Esophagus muscularis mucosa (tissue), 4 donors: Measurements from ENCODE around the gene C1orf94. TPM values are rescaled to one million over a fixed set of nuclear protein-coding genes. Genes with fewer than 3 reads are reported as not detected.

Source experiments
- DNase-seq: peaks from one replicate; pipeline ENCODE4 v3.0.0-alpha.2; 2017; ENCODE audit errors: extremely low spot score
- H3K27ac ChIP-seq, 4 donors: fragments of 200-600 bp; sonication (generic); replicated peaks in 1 of 4; 1 replicate in 3 of 4; 2 replicates in 1 of 4; pipeline ENCODE4 v1.5.1; 2016 to 2019; ENCODE audit warnings: mild to moderate bottlenecking in 1 of 4
- H3K27me3 ChIP-seq, 4 donors: fragments of 200-600 bp; sonication (generic); one replicate each; pipeline versions ENCODE4 v1.5.1 to v1.6.0; 2016 to 2019
- H3K36me3 ChIP-seq, 4 donors: fragments of 200-600 bp; sonication (generic); one replicate each; pipeline ENCODE4 v1.5.1; 2016 to 2019
- H3K4me1 ChIP-seq, 4 donors: fragments of 200-600 bp; sonication (generic); one replicate each; pipeline ENCODE4 v1.5.1; 2016 to 2019
- H3K4me3 ChIP-seq, 4 donors: fragments of 200-600 bp; sonication (generic); 1 replicate in 2 of 4; 2 replicates in 2 of 4; pipeline ENCODE4 v1.5.1; 2016 to 2019; ENCODE audit warnings: mild to moderate bottlenecking in 4 of 4, moderate library complexity in 1 of 4
- H3K9me3 ChIP-seq, 4 donors: fragments of 200-600 bp; sonication (generic); 1 replicate in 3 of 4; 2 replicates in 1 of 4; pipeline ENCODE4 v1.5.1; 2016 to 2019
- CTCF ChIP-seq, 3 experiments: fragments of 200-600 bp in 2 of 3; fragments of 450-650 bp in 1 of 3; sonication (generic) in 2 of 3; IDR thresholded peaks; one replicate each; pipeline ENCODE4 v1.5.1; 2017 to 2019; ENCODE audit warnings: antibody characterized with exemption in 3 of 3, mild to moderate bottlenecking in 2 of 3, moderate library complexity in 1 of 3
- EP300 ChIP-seq: sonication (generic); formaldehyde crosslinking; IDR thresholded peaks from one replicate; pipeline ENCODE4 v1.6.1; 2017; ENCODE audit warnings: antibody characterized with exemption
- POLR2A ChIP-seq: fragments of 450-650 bp; IDR thresholded peaks from one replicate; pipeline ENCODE4 v1.6.1; 2017; ENCODE audit warnings: antibody characterized with exemption, moderate library complexity, mild to moderate bottlenecking, low read depth
- POLR2AphosphoS5 ChIP-seq, 2 donors: sonication (generic); formaldehyde crosslinking; IDR thresholded peaks; one replicate each; pipeline ENCODE4 v1.6.1; 2017; ENCODE audit warnings: antibody characterized with exemption in 2 of 2
- WGBS: methylation state at CpG from one replicate; pipeline ENCODE4 v1.1.5; 2018; 5-methylcytosine and 5-hydroxymethylcytosine counted together
- intact Hi-C: fragments of 100-400 bp; cut with DNase I; formaldehyde crosslinking; loops from one replicate; pipeline ENCODE4 v1.15.1; 2023
- total RNA-seq, 4 donors: library from RNA; depleted of rRNA; stranded (reverse); fragments of >200 nt; gene quantifications; one replicate each; pipeline versions ENCODE4 v1.1.0 to v1.2.1, GENCODE V29; 2016

C1orf94 gene
- total RNA-seq, 4 donors from 2014 or later, result 0.13 TPM; not detected in 3

GRCh38 chr1:34140011-34140676 lies 36.6 kb upstream of the C1orf94 start:
- intact Hi-C loops, result no loop called here
- H3K27me3 ChIP-seq, result peaks cover 0 to 13% (median 0%) of the 10 kb centered on the region in 4 donors

GRCh38 chr1:34143975-34144374 lies 32.7 kb upstream of the C1orf94 start:
- Histone ChIP-seq H3K4me1 (no peaks in the 10 kb centered on the region), H3K27me3 (peaks cover 0 to 16% (median 0%) of the 10 kb centered on the region in 4 donors), H3K9me3 (no peaks in the 10 kb centered on the region), H3K36me3 (no peaks in the 10 kb centered on the region), H3K4me3 (no peak overlapping the region), H3K27ac (no peak overlapping the region)
- intact Hi-C loops, result no loop called here
- no peak for TF ChIP-seq EP300
- no peak for TF ChIP-seq CTCF (IDR thresholded peaks at IDR 0.05)
- no peak for TF ChIP-seq POLR2A
- TF ChIP-seq POLR2AphosphoS5 (IDR thresholded peaks at IDR 0.05), result no peak
- WGBS, result 85% methylated on average over 2 of the region's 2 CpGs
- DNase-seq, result no peak

More at GRCh38 chr1:34140011-34140676, 36.6 kb upstream of the C1orf94 start:
- WGBS, result 53% methylated on average over 7 of the region's 7 CpGs
- Histone ChIP-seq H3K4me3 (no peak overlapping the region), H3K36me3 (no peaks in the 10 kb centered on the region), H3K9me3 (no peaks in the 10 kb centered on the region), H3K4me1 (no peaks in the 10 kb centered on the region), H3K27ac (no peak overlapping the region)
- TF ChIP-seq POLR2A (no peak), EP300 (no peak), CTCF (IDR thresholded peaks at IDR 0.05) (no peak), POLR2AphosphoS5 (IDR thresholded peaks at IDR 0.05) (no peak)
- DNase-seq, result peak; percentile 53

GRCh38 chr1:34144766-34145165 lies 31.9 kb upstream of the C1orf94 start:
- TF ChIP-seq POLR2AphosphoS5 (IDR thresholded peaks at IDR 0.05) (no peak), CTCF (IDR thresholded peaks at IDR 0.05) (no peak), POLR2A (no peak), EP300 (no peak)
- H3K4me1 ChIP-seq, result no peaks in the 10 kb centered on the region
- 73% methylated on average over 6 of the region's 6 CpGs for WGBS
- no peak overlapping the region for H3K4me3 ChIP-seq
- no peak for DNase-seq
- H3K36me3 ChIP-seq, result no peaks in the 10 kb centered on the region
- H3K27ac ChIP-seq, result no peak overlapping the region
- no peaks in the 10 kb centered on the region for H3K9me3 ChIP-seq
- peaks cover 0 to 18% (median 0%) of the 10 kb centered on the region in 4 donors for H3K27me3 ChIP-seq
- intact Hi-C loops, result no loop called here

DNA sequence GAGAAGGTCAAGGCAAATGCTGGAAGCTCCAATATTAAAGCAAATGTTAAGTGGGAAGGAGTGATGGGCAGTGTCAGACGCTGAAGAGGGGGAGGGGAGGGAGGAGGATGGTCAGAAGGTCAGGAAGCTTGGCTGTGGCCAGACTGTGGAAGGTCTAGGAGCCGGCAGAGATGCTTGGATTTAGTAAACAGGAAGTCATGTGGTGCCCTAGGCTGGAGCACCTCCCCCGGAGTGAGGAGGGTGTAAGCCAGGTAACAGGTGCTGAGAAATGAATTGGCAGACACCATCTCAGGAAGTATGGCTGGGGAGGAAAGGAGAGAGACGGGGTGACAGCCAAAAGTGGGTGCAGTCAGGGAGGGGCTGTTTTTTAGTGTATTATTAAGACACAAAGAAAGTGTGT lies 29.4 kb upstream of the C1orf94 start:
- Histone ChIP-seq H3K36me3 (no peaks in the 10 kb centered on the region), H3K4me3 (no peak overlapping the region), H3K27ac (no peak overlapping the region), H3K4me1 (no peaks in the 10 kb centered on the region), H3K9me3 (no peaks in the 10 kb centered on the region), H3K27me3 (peaks cover 0 to 13% (median 0%) of the 10 kb centered on the region in 4 donors)
- WGBS, result 13% methylated on average over 4 of the region's 4 CpGs
- intact Hi-C loops, result no loop called here
- no peak for DNase-seq
- TF ChIP-seq EP300 (no peak), CTCF (IDR thresholded peaks at IDR 0.05) (no peak), POLR2A (no peak), POLR2AphosphoS5 (IDR thresholded peaks at IDR 0.05) (no peak)

DNA sequence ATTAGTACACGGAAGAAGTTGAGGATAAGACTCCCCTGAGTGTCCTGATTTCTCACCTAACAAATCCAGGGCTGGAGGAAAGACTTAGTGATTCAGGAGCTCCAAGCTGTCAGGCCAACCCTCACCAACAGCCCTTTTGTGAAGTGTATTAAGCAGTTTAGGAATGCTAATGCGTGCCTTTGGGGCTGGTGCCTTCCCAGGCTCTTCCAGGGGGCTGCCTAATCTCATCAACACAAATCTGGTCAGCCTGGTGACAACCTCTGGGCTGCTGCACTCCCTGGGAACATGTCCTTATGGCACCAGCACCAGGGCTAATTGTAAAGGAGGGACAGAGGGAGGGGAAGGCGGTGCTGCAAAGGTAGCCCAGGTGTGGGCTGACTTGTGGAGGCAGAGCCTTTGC lies 27.2 kb upstream of the C1orf94 start:
- DNase-seq, result no peak
- H3K27ac ChIP-seq, result no peak overlapping the region
- 46% methylated on average over 3 of the region's 3 CpGs for WGBS
- H3K36me3 ChIP-seq, result no peaks in the 10 kb centered on the region
- no peaks in the 10 kb centered on the region for H3K9me3 ChIP-seq
- H3K4me3 ChIP-seq, result no peak overlapping the region
- TF ChIP-seq POLR2A, result no peak
- TF ChIP-seq CTCF (IDR thresholded peaks at IDR 0.05), result no peak
- TF ChIP-seq EP300, result no peak
- TF ChIP-seq POLR2AphosphoS5 (IDR thresholded peaks at IDR 0.05), result no peak
- peaks cover 0 to 25% (median 0%) of the 10 kb centered on the region in 4 donors for H3K27me3 ChIP-seq
- intact Hi-C loops, result no loop called here
- no peaks in the 10 kb centered on the region for H3K4me1 ChIP-seq
